A673 (cell line): ENCODE measurements around the gene PRRC2B. TPM values are rescaled to one million over a fixed set of nuclear protein-coding genes. Genes with fewer than 3 reads are reported as not detected.

Source experiments
- BruUV-seq: library from RNA; stranded (reverse); fragments of 400-500 nt; replicated peaks from 2 replicates; lab custom pipeline; 2021; lab: Mats Ljungman, UMichigan
- CTCF ChIA-PET: fragments of 300-600 bp; sonication (Branson Sonifier 250); formaldehyde crosslinking; loops from one replicate; lab custom pipeline; 2022; ENCODE audit warnings: antibody characterized with exemption; lab: Charles Lee
- POLR2A ChIA-PET: fragments of 300-600 bp; sonication (Branson Sonifier 250); formaldehyde crosslinking; loops from one replicate; lab custom pipeline; 2022; ENCODE audit warnings: antibody characterized with exemption; ENCODE audit not compliant: low non-redundant PET; lab: Charles Lee
- DNase-seq: peaks from one replicate; pipeline ENCODE4 v3.0.0-alpha.2; 2015; ENCODE audit warnings: low spot score
- H3K27ac ChIP-seq: fragments of 200-600 bp; sonication (generic); 2 replicates; pipeline ENCODE4 v1.5.1; 2016; ENCODE audit warnings: mixed run types, low read depth, mild to moderate bottlenecking, mixed read lengths, antibody characterized with exemption, low read length; ENCODE audit not compliant: poor library complexity, severe bottlenecking
- H3K27me3 ChIP-seq: fragments of 200-600 bp; sonication (generic); replicated peaks from 2 replicates; pipeline ENCODE4 v1.6.1; 2017; ENCODE audit warnings: mixed run types, low read depth, mild to moderate bottlenecking, mixed read lengths, antibody characterized with exemption, low read length; ENCODE audit not compliant: insufficient read depth, poor library complexity
- H3K36me3 ChIP-seq: fragments of 200-600 bp; sonication (generic); 2 replicates; pipeline ENCODE4 v1.6.1; 2016; ENCODE audit warnings: mixed run types, mild to moderate bottlenecking, mixed read lengths, antibody characterized with exemption, low read length; ENCODE audit not compliant: insufficient read depth, poor library complexity, severe bottlenecking
- H3K4me1 ChIP-seq: fragments of 200-600 bp; sonication (generic); 2 replicates; pipeline ENCODE4 v1.6.1; 2017; ENCODE audit warnings: mixed run types, mild to moderate bottlenecking, mixed read lengths, antibody characterized with exemption, low read length; ENCODE audit not compliant: insufficient read depth, poor library complexity, severe bottlenecking
- H3K4me3 ChIP-seq: fragments of 200-600 bp; sonication (generic); 2 replicates; pipeline ENCODE4 v1.5.1; 2016; ENCODE audit warnings: low read depth, mixed run types, mild to moderate bottlenecking, mixed read lengths, low read length; ENCODE audit not compliant: poor library complexity, severe bottlenecking
- H3K9me3 ChIP-seq: fragments of 200-600 bp; sonication (generic); 2 replicates; pipeline ENCODE4 v1.6.1; 2016; ENCODE audit warnings: mixed run types, low read depth, mild to moderate bottlenecking, mixed read lengths, antibody characterized with exemption, low read length; ENCODE audit not compliant: poor library complexity, severe bottlenecking
- CTCF ChIP-seq: fragments of 300-800, 200-600 bp; sonication (generic); conservative IDR thresholded peaks from 2 replicates; pipeline ENCODE4 v1.5.1; 2017; ENCODE audit warnings: low read depth, mild to moderate bottlenecking, antibody characterized with exemption, low read length, moderate library complexity, mixed read lengths
- EZH2 ChIP-seq: fragments of 200-600 bp; sonication (generic); IDR thresholded peaks from 2 replicates; pipeline ENCODE4 v1.6.1; 2017; ENCODE audit warnings: borderline replicate concordance, low read depth, mild to moderate bottlenecking, mixed read lengths, antibody characterized with exemption, low read length; ENCODE audit not compliant: poor library complexity, severe bottlenecking
- intact Hi-C: fragments of 100-400 bp; cut with micrococcal nuclease; formaldehyde crosslinking; loops from one replicate; pipeline ENCODE4 v1.10.0; 2022; ENCODE audit not compliant: unreplicated experiment
- total RNA-seq: library from RNA; stranded (reverse); gene quantifications from 2 replicates; pipeline ENCODE4 v1.2.3, GENCODE V29; 2021

The PRRC2B gene
- total RNA-seq, 1 experiment from 2014 or later = 317 TPM

- BruUV-seq = no TSS peak
- intact Hi-C loops = no loop called here
- H3K27me3 ChIP-seq = no peaks in the 10 kb centered on the region
- H3K27ac ChIP-seq = no peak overlapping the region
- H3K4me3 ChIP-seq = no peak overlapping the region
- H3K9me3 ChIP-seq = no peaks in the 10 kb centered on the region
- TF ChIP-seq CTCF (no peak), EZH2 (no peak)
- DNase-seq = no peak
- ChIA-PET CTCF (no interaction called here), POLR2A (interaction anchor here (0.5 kb wide), 1 partner anchor 41 kb away, joined by 3 read pairs; no protein-coding TSS in a partner anchor)
- H3K4me1 ChIP-seq = peaks cover 3% of the 10 kb centered on the region
- H3K36me3 ChIP-seq = peaks cover 91% of the 10 kb centered on the region
Measured at GRCh38 chr9:131446276-131446675, 52.4 kb downstream of the PRRC2B start.

- peaks cover 93% of the 10 kb centered on the region for H3K36me3 ChIP-seq
- peaks cover 3% of the 10 kb centered on the region for H3K4me1 ChIP-seq
- no peak overlapping the region for H3K27ac ChIP-seq
- POLR2A ChIA-PET = interaction anchor here (0.5 kb wide), 2 partner anchors 42 to 300 kb away, joined by 3 to 9 read pairs; no protein-coding TSS in a partner anchor
- DNase-seq = no peak
- TF ChIP-seq CTCF (no peak), EZH2 (no peak)
- H3K27me3 ChIP-seq = no peaks in the 10 kb centered on the region
- H3K9me3 ChIP-seq = no peaks in the 10 kb centered on the region
- BruUV-seq = no TSS peak
- intact Hi-C loops = no loop called here
- CTCF ChIA-PET = no interaction called here
- H3K4me3 ChIP-seq = no peak overlapping the region
Measured at GRCh38 chr9:131447148-131447547, 53.3 kb downstream of the PRRC2B start.

- Histone ChIP-seq H3K27me3 (no peaks in the 10 kb centered on the region), H3K36me3 (peaks cover 93% of the 10 kb centered on the region), H3K4me3 (no peak overlapping the region), H3K27ac (no peak overlapping the region), H3K4me1 (peaks cover 3% of the 10 kb centered on the region), H3K9me3 (no peaks in the 10 kb centered on the region)
- DNase-seq = no peak
- TF ChIP-seq EZH2 (no peak), CTCF (no peak)
- intact Hi-C loops = no loop called here
- BruUV-seq = no TSS peak
- POLR2A ChIA-PET = no interaction called here
- CTCF ChIA-PET = no interaction called here
Measured at GRCh38 chr9:131447600-131447999, 53.7 kb downstream of the PRRC2B start.
